ENCODE measurements around the gene PACSIN2. TPM values are rescaled to one million over a fixed set of nuclear protein-coding genes. Genes with fewer than 3 reads are reported as not detected.

PACSIN2 gene
- total RNA-seq, 4 donors from 2014 or later: 73.1 to 171 (median 107) TPM

- Histone ChIP-seq H3K9me3 (no peaks in the 10 kb centered on the region), H3K4me1 (peaks cover 0 to 28% (median 7%) of the 10 kb centered on the region in 3 donors), H3K4me3 (peak overlapping the region in 1 of 2 donors; percentile 78), H3K36me3 (no peaks in the 10 kb centered on the region), H3K27me3 (no peaks in the 10 kb centered on the region), H3K27ac (peak overlapping the region in 3 of 4 donors; percentile 91 to 99 (median 93))
- ATAC-seq: no peak
- TF ChIP-seq CTCF (IDR thresholded peaks at IDR 0.05) (no peak), POLR2A (IDR thresholded peaks at IDR 0.05) (no peak), EP300 (IDR thresholded peaks at IDR 0.05) (no peak), POLR2AphosphoS5 (IDR thresholded peaks at IDR 0.05) (no peak)
- WGBS, 2 donors (ENCODE audit: low coverage in 1 of 2): 60% methylated on average over 1 of the region's 14 CpGs; no CpG with 5 or more reads in 1 of the 2 donors
Observed at GRCh38 chr22:42857845-42858481, 157.0 kb downstream of the PACSIN2 start.

GRCh38 chr22:42856865-42857704, 157.9 kb downstream of the PACSIN2 start, which contains the start of gene ARFGAP3:
Gene ARFGAP3, minus strand, starts transcription at chr22:42857273. Its CDS starts 91 bp downstream, at chr22:42857182.
- WGBS, 2 donors (ENCODE audit: low coverage in 1 of 2): 20% methylated on average over 3 of the region's 111 CpGs; no CpG with 5 or more reads in 1 of the 2 donors
- H3K4me3 ChIP-seq: peak within 1 kb of the TSS; percentile 60 to 78
- H3K36me3 ChIP-seq: no peaks in the 10 kb centered on the region
- no peaks in the 10 kb centered on the region for H3K9me3 ChIP-seq
- TF ChIP-seq CTCF (IDR thresholded peaks at IDR 0.05): peak in 1 of 4 experiments; percentile 19
- peak; percentile 73 to 77 for TF ChIP-seq POLR2A (IDR thresholded peaks at IDR 0.05)
- TF ChIP-seq EP300 (IDR thresholded peaks at IDR 0.05): no peak
- TF ChIP-seq POLR2AphosphoS5 (IDR thresholded peaks at IDR 0.05): peak; percentile 86
- H3K27me3 ChIP-seq: no peaks in the 10 kb centered on the region
- peaks cover 0 to 28% (median 7%) of the 10 kb centered on the region in 3 donors for H3K4me1 ChIP-seq
- H3K27ac ChIP-seq: peak within 1 kb of the TSS; percentile 79 to 99 (median 92)
- ATAC-seq: peak; percentile 98

GRCh38 chr22:42856179-42856864, 158.6 kb downstream of the PACSIN2 start:
- peaks cover 0 to 28% (median 7%) of the 10 kb centered on the region in 3 donors for H3K4me1 ChIP-seq
- WGBS, 2 donors (ENCODE audit: low coverage in 1 of 2): 0% methylated on average over 7 of the region's 44 CpGs
- H3K36me3 ChIP-seq: no peaks in the 10 kb centered on the region
- H3K9me3 ChIP-seq: no peaks in the 10 kb centered on the region
- H3K27me3 ChIP-seq: no peaks in the 10 kb centered on the region
- peak; percentile 9 for ATAC-seq
- TF ChIP-seq EP300 (IDR thresholded peaks at IDR 0.05) (no peak), POLR2A (IDR thresholded peaks at IDR 0.05) (no peak), POLR2AphosphoS5 (IDR thresholded peaks at IDR 0.05) (no peak), CTCF (IDR thresholded peaks at IDR 0.05) (no peak)
- peak overlapping the region; percentile 60 to 78 for H3K4me3 ChIP-seq
- H3K27ac ChIP-seq: peak overlapping the region; percentile 79 to 99 (median 92)

GRCh38 chr22:42855721-42856120, 159.2 kb downstream of the PACSIN2 start:
- no peak for ATAC-seq
- no peaks in the 10 kb centered on the region for H3K27me3 ChIP-seq
- H3K4me3 ChIP-seq: peak overlapping the region; percentile 60 to 78
- TF ChIP-seq POLR2AphosphoS5 (IDR thresholded peaks at IDR 0.05) (no peak), CTCF (IDR thresholded peaks at IDR 0.05) (no peak), POLR2A (IDR thresholded peaks at IDR 0.05) (no peak), EP300 (IDR thresholded peaks at IDR 0.05) (no peak)
- WGBS, 2 donors (ENCODE audit: low coverage in 1 of 2): 6 to 29% methylated on average over 2 to 4 of the region's 4 CpGs
- peak overlapping the region; percentile 79 to 99 (median 92) for H3K27ac ChIP-seq
- no peaks in the 10 kb centered on the region for H3K36me3 ChIP-seq
- H3K4me1 ChIP-seq: peaks cover 0 to 28% (median 7%) of the 10 kb centered on the region in 3 donors
- H3K9me3 ChIP-seq: no peaks in the 10 kb centered on the region

Measured in gastroesophageal sphincter (tissue), 4 donors.